GM12878 (cell line): ENCODE results near the gene CDK13. TPM values are rescaled to one million over a fixed set of nuclear protein-coding genes. Genes with fewer than 3 reads are reported as not detected.
"Not testable (repeated sequence)": the region's sequence is repeated elsewhere in the genome, so short reads cannot be mapped to it uniquely, and the experiment has no call there.

ENCODE experiments used
- ATAC-seq: fragments of 200-7000 bp; cut with Tn5 transposase; 3 replicates; pipeline ENCODE4 v1.9.1; 2020; ENCODE audit warnings: mild to moderate bottlenecking, moderate library complexity
- BruUV-seq: library from RNA; stranded (reverse); fragments of 400-500 nt; replicated peaks from 2 replicates; lab custom pipeline; 2021; lab: Mats Ljungman, UMichigan
- CTCF ChIA-PET: fragments of 300-600 bp; sonication (Branson Sonifier 250); formaldehyde crosslinking; extraction: SDS; loops from one replicate; lab custom pipeline; 2021; ENCODE audit warnings: inconsistent platforms; lab: Yijun Ruan, JAX
- POLR2A ChIA-PET: fragments of 350-600 bp; formaldehyde crosslinking; extraction: SDS; loops from one replicate; lab custom pipeline; 2021; ENCODE audit warnings: inconsistent platforms; lab: Charles Lee
- RAD21 ChIA-PET: fragments of 300-600 bp; sonication (Branson Sonifier 250); formaldehyde crosslinking; loops from one replicate; lab custom pipeline; 2023; ENCODE audit warnings: antibody characterized with exemption; ENCODE audit not compliant: unreplicated experiment; lab: Charles Lee
- SMC1A ChIA-PET: fragments of 300-600 bp; sonication (Branson Sonifier 250); formaldehyde crosslinking; loops from one replicate; lab custom pipeline; 2023; ENCODE audit not compliant: unreplicated experiment, uncharacterized antibody; lab: Charles Lee
- DNase-seq: peaks from one replicate; pipeline ENCODE4 v3.0.0-alpha.2; 2011; ENCODE audit warnings: low read depth, low spot score
- FAIRE-seq: peaks from 3 replicates; lab custom pipeline; 2011; peaks lifted over from hg19 to GRCh38; lab: Jason Lieb, UNC
- H2AFZ ChIP-seq: 2 replicates; pipeline ENCODE4 v1.6.0; 2011; ENCODE audit warnings: low read depth, low read length, control low read depth; ENCODE audit not compliant: control insufficient read depth
- H3K27ac ChIP-seq: 2 replicates; pipeline ENCODE4 v1.5.1; 2011; ENCODE audit warnings: control low read depth; ENCODE audit not compliant: control insufficient read depth, insufficient read depth
- H3K27me3 ChIP-seq, 2 experiments: replicated peaks in 1 of 2; 2 replicates each; pipeline versions ENCODE4 v1.6.0 to v1.6.1; 2011; ENCODE audit warnings: low read length in 1 of 2; ENCODE audit not compliant: control insufficient read depth in 2 of 2, insufficient read depth in 2 of 2
- H3K36me3 ChIP-seq, 2 experiments: 2 replicates each; pipeline ENCODE4 v1.5.1; 2011; ENCODE audit warnings: low read length in 1 of 2; ENCODE audit not compliant: control insufficient read depth in 2 of 2, insufficient read depth in 2 of 2
- H3K4me1 ChIP-seq: 2 replicates; pipeline ENCODE4 v1.6.1; 2011; ENCODE audit warnings: mild to moderate bottlenecking, low read length, moderate library complexity, mixed read lengths; ENCODE audit not compliant: control insufficient read depth, insufficient read depth
- H3K4me2 ChIP-seq: 2 replicates; pipeline ENCODE4 v1.6.0; 2011; ENCODE audit warnings: control low read depth; ENCODE audit not compliant: control insufficient read depth, insufficient read depth
- H3K4me3 ChIP-seq: fragments of 200-600 bp; sonication (generic); 2 replicates; pipeline ENCODE4 v1.5.1; 2016
- H3K79me2 ChIP-seq: 2 replicates; pipeline ENCODE4 v1.6.0; 2011; ENCODE audit warnings: low read length; ENCODE audit not compliant: control insufficient read depth, insufficient read depth
- H3K9ac ChIP-seq: 2 replicates; pipeline ENCODE4 v1.8.0; 2011; ENCODE audit warnings: low read length, control low read depth, mixed read lengths; ENCODE audit not compliant: control insufficient read depth, insufficient read depth
- H3K9me3 ChIP-seq: replicated peaks from 3 replicates; pipeline ENCODE4 v1.5.1; 2011; ENCODE audit warnings: mild to moderate bottlenecking, low read length; ENCODE audit not compliant: control insufficient read depth, insufficient read depth
- H4K20me1 ChIP-seq: 2 replicates; pipeline ENCODE4 v1.6.0; 2011; ENCODE audit not compliant: control insufficient read depth, insufficient read depth
- WGBS: methylation state at CpG from one replicate; pipeline ENCODE4 v1.1.6; 2016; ENCODE audit warnings: low lambda C conversion rate; ENCODE audit not compliant: insufficient replicate concordance, insufficient coverage; ENCODE audit errors: missing lambda C conversion rate; 5-methylcytosine and 5-hydroxymethylcytosine counted together
- in situ Hi-C: fragments of 300-500 bp; cut with MboI; formaldehyde crosslinking; loops from 9 replicates; pipeline ENCODE4 v1.14.3; 2018; ENCODE audit warnings: mixed read lengths
- intact Hi-C: fragments of 100-400 bp; cut with micrococcal nuclease; formaldehyde crosslinking; loops from one replicate; pipeline ENCODE4 v1.14.2; 2022; ENCODE audit not compliant: unreplicated experiment
- polyA plus RNA-seq, 11 experiments: library from polyadenylated mRNA; depleted of rRNA in 4 of 11; unstranded in 6 of 11; stranded (reverse) in 5 of 11; fragments of >200 nt; fragmentation: Nextera tagmentation in 4 of 11; fragmentation: Illumina TruSeq in 1 of 11; extraction: Ambion mirVana in 4 of 11; extraction: Trizol in 1 of 11; gene quantifications; 1 replicate in 1 of 11; 2 replicates in 10 of 11; pipeline versions ENCODE4 v1.2.1 to v1.2.3, GENCODE V29; 2011 to 2016; ENCODE audit warnings: inconsistent platforms in 2 of 11, missing spikeins in 2 of 11, low read depth in 1 of 11
- total RNA-seq, 4 experiments: library from RNA; depleted of rRNA in 3 of 4; stranded (reverse); fragments of >200 nt in 3 of 4; fragmentation: Illumina TruSeq in 1 of 4; extraction: Trizol in 1 of 4; gene quantifications; 2 replicates each; pipeline versions ENCODE4 v1.2.1 to v1.2.3, GENCODE V29; 2013 to 2021

CDK13 gene
- total and polyA plus RNA-seq, 10 of the 15 experiments (the other 5 are each of a cell fraction or from before 2014, with no cell fraction given): 10.8 to 44.4 (median 28.0) TPM

DNA sequence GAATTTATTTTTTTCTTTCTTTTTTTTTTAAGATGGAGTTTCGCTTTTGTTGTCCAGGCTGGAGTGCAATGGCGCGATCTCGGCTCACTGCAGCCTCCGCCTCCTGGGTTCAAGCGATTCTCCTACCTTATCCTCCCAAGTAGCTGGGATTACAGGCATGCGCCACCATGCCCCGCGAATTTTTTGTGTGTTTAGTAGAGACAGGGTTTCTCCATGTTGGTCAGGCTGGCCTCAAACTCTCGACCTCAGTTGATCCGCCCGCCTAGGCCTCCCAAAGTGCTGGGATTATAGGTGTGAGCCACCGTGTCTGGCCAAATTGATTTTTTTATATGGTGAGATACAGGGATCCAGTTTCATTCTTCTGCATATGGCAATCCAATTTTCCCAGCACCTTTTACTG is 189.8 kb downstream of the CDK13 start:
- H4K20me1 ChIP-seq, intact Hi-C loops, CTCF ChIA-PET, H3K4me3 ChIP-seq, H3K9me3 ChIP-seq, POLR2A ChIA-PET, in situ Hi-C loops, RAD21 ChIA-PET, H3K27ac ChIP-seq, H3K4me1 ChIP-seq, H3K4me2 ChIP-seq, BruUV-seq, H2AFZ ChIP-seq, SMC1A ChIA-PET, H3K9ac ChIP-seq, H3K79me2 ChIP-seq, H3K27me3 ChIP-seq, ATAC-seq, H3K36me3 ChIP-seq, DNase-seq, FAIRE-seq: not testable (repeated sequence)
- WGBS: 76% methylated on average over 13 of the region's 13 CpGs

DNA sequence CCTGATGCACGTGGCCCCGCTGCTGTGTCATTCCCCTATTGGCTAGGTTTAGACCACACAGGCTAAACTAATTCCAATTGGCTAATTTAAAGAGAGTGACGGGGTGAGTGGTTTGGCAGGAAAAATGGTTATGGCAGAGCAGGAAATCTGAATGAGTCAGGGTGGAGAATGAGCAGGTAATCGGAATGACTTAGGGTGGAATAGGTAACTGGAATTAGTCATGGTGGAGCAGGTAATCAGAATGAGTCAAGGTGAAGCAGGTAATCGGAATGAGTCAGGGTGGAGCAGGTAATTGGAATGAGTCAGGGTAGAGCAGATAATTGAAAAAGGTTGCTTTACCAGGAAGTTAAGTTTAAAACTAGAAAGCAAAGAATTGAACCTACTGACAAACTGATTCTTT is 191.9 kb downstream of the CDK13 start:
- FAIRE-seq, intact Hi-C loops: not testable (repeated sequence)

DNA sequence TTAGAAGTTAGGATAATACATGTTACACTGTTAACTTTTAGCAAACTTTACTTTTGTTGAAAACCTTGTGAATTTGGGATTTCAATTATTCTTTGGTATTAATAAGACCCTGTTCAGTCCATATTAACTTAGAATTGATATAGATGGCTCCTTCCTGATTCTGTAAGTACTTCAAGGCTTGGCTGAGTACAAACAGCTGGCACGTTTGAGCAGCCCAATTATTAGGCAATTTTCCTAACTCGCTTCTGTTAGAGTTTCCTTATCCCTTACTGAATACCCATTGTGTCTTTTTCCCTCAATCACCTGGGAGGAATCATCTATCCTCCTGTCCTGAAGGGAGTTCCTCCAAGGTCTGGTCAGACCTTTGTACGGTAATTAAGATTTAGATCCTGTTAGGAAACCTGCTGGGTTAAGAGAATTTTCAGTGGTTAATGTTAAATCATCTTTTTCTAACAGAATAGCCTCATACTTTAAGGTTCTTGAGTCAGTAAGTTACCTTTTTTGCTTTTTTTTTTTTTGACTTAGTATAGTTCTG is 195.6 kb downstream of the CDK13 start:
- H3K4me3 ChIP-seq, DNase-seq, in situ Hi-C loops, RAD21 ChIA-PET, BruUV-seq, CTCF ChIA-PET, H3K9ac ChIP-seq, FAIRE-seq, intact Hi-C loops, H3K4me1 ChIP-seq, POLR2A ChIA-PET, H3K27ac ChIP-seq, H2AFZ ChIP-seq, H3K79me2 ChIP-seq, H4K20me1 ChIP-seq, H3K36me3 ChIP-seq, ATAC-seq, SMC1A ChIA-PET, H3K27me3 ChIP-seq, H3K9me3 ChIP-seq, H3K4me2 ChIP-seq: not testable (repeated sequence)
- WGBS: 39% methylated on average over 3 of the region's 3 CpGs

More for the DNA sequence above, 191.9 kb downstream of the CDK13 start:
- 9% methylated on average over 5 of the region's 5 CpGs for WGBS
- BruUV-seq, ATAC-seq, H4K20me1 ChIP-seq, H3K27ac ChIP-seq, H3K27me3 ChIP-seq, H2AFZ ChIP-seq, RAD21 ChIA-PET, CTCF ChIA-PET, H3K79me2 ChIP-seq, DNase-seq, H3K4me2 ChIP-seq, H3K9ac ChIP-seq, in situ Hi-C loops, H3K4me1 ChIP-seq, H3K36me3 ChIP-seq, POLR2A ChIA-PET, H3K9me3 ChIP-seq, SMC1A ChIA-PET, H3K4me3 ChIP-seq: not testable (repeated sequence)
